ENCODE data around the gene TOMM5. TPM values are rescaled to one million over a fixed set of nuclear protein-coding genes. Genes with fewer than 3 reads are reported as not detected.
A peak's percentile ranks its signal among the peaks of the same experiment; 100 is the strongest.

Gene TOMM5
- 64.5 TPM for total RNA-seq

GRCh38 chr9:37592108-37592951 is at the start of gene TOMM5:
TSS of gene TOMM5 (minus strand) at chr9:37592597. CDS start at chr9:37592532, 65 bp downstream.
- Histone ChIP-seq H3K36me3 (peaks cover 12 to 15% of the 10 kb centered on the region in 2 donors), H3K4me3 (peak within 1 kb of the TSS; percentile 83 to 90), H3K27me3 (no peaks in the 10 kb centered on the region), H3K4me1 (peaks cover 5 to 9% of the 10 kb centered on the region in 2 donors), H3K9me3 (no peaks in the 10 kb centered on the region), H3K27ac (peak within 1 kb of the TSS; percentile 67 to 77)
- TF ChIP-seq CTCF (IDR thresholded peaks at IDR 0.05), result no peak
- peak; percentile 76 to 96 for DNase-seq (ENCODE audit: low spot score in 2 of 2)
- intact Hi-C loops (cut with DNase I), result loop anchor here (2.0 to 10.0 kb wide), 4 partner anchors 16 to 310 kb away; partner anchors contain the start of genes EXOSC3, FBXO10, POLR1E and SLC25A51

- TF ChIP-seq CTCF (IDR thresholded peaks at IDR 0.05), result no peak
- no peak overlapping the region for H3K4me3 ChIP-seq
- intact Hi-C loops (cut with DNase I), result no loop called here
- no peaks in the 10 kb centered on the region for H3K9me3 ChIP-seq
- no peaks in the 10 kb centered on the region for H3K36me3 ChIP-seq
- no peak overlapping the region for H3K27ac ChIP-seq
- no peaks in the 10 kb centered on the region for H3K4me1 ChIP-seq
- H3K27me3 ChIP-seq, result no peaks in the 10 kb centered on the region
- DNase-seq (ENCODE audit: low spot score in 2 of 2), result no peak
These were observed 48.9 kb upstream of the TOMM5 start for GRCh38 chr9:37641331-37641730.

- H3K4me3 ChIP-seq, result no peak overlapping the region
- no peak for DNase-seq (ENCODE audit: low spot score in 2 of 2)
These were observed 47.8 kb upstream of the TOMM5 start for GRCh38 chr9:37640246-37640645.

GRCh38 chr9:37639841-37640240 is 47.4 kb upstream of the TOMM5 start:
- no peak overlapping the region for H3K27ac ChIP-seq
- H3K9me3 ChIP-seq, result no peaks in the 10 kb centered on the region
- H3K36me3 ChIP-seq, result no peaks in the 10 kb centered on the region
- TF ChIP-seq CTCF (IDR thresholded peaks at IDR 0.05), result no peak
- H3K27me3 ChIP-seq, result no peaks in the 10 kb centered on the region
- H3K4me1 ChIP-seq, result no peaks in the 10 kb centered on the region
- no peak overlapping the region for H3K4me3 ChIP-seq
- intact Hi-C loops (cut with DNase I), result no loop called here
- no peak for DNase-seq (ENCODE audit: low spot score in 2 of 2)

More at GRCh38 chr9:37640246-37640645, 47.8 kb upstream of the TOMM5 start:
- no peaks in the 10 kb centered on the region for H3K4me1 ChIP-seq
- intact Hi-C loops (cut with DNase I), result no loop called here
- H3K36me3 ChIP-seq, result no peaks in the 10 kb centered on the region
- H3K9me3 ChIP-seq, result no peaks in the 10 kb centered on the region
- no peak overlapping the region for H3K27ac ChIP-seq
- H3K27me3 ChIP-seq, result no peaks in the 10 kb centered on the region
- no peak for TF ChIP-seq CTCF (IDR thresholded peaks at IDR 0.05)

- Histone ChIP-seq H3K36me3 (no peaks in the 10 kb centered on the region), H3K4me3 (no peak overlapping the region), H3K27me3 (no peaks in the 10 kb centered on the region), H3K9me3 (no peaks in the 10 kb centered on the region), H3K27ac (no peak overlapping the region), H3K4me1 (no peaks in the 10 kb centered on the region)
- no peak for DNase-seq (ENCODE audit: low spot score in 2 of 2)
- no peak for TF ChIP-seq CTCF (IDR thresholded peaks at IDR 0.05)
- intact Hi-C loops (cut with DNase I), result no loop called here
These were observed 46.8 kb upstream of the TOMM5 start for GRCh38 chr9:37639109-37639762.
